ENCODE results near the gene C5. TPM values are rescaled to one million over a fixed set of nuclear protein-coding genes. Genes with fewer than 3 reads are reported as not detected.

Gene C5
- total RNA-seq, 2 experiments from 2014 or later = 0.89 to 1.3 TPM

DNA sequence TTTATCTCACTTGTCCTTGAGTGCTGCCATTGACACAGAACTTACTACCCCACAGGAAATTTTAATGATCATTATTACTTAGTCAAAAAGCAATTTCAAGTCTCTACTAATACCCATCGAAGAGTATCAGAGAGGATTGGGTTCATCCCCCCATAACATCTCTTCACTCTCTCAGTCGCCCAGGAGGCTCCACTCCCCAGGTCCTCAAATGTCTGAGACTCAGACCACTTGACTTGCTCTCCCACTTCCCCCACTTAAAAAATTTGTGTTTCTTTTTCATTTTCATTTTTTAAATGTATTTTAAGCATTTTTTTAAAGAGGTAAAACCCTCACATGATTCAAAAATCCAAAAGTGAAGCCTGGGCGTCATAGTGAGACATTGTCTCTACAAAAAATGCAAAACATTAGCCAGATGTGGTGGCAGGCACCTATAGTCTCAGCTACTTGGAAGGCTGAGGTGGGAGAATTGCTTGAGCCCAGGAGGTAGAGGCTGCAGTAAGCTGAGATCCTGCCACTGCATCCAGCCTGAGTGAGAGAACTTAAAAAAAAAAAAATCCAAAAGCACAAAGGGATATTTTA lies 66.7 kb downstream of the C5 start:
- Mint-ChIP-seq H3K9me3 (no peaks in the 10 kb centered on the region), H3K27ac (no peak overlapping the region), H3K36me3 (ENCODE audit: low read depth) (no peaks in the 10 kb centered on the region), H3K4me1 (ENCODE audit: low read depth) (peaks cover 5% of the 10 kb centered on the region), H3K27me3 (no peaks in the 10 kb centered on the region), H3K4me3 (no peak overlapping the region)
- DNase-seq = no peak
- intact Hi-C loops (cut with DNase I, micrococcal nuclease) = loop anchor here (5.0 to 10.0 kb wide), 6 partner anchors 51 to 421 kb away; partner anchors contain the start of genes CNTRL (in 1 of the 2) and PHF19 (in 1 of the 2)
- ChIA-PET POLR2A (no interaction called here), CTCF (no interaction called here)
- Histone ChIP-seq H3K27ac (ENCODE audit: low read depth in 1 of 2, low read length in 2 of 2) (no peak overlapping the region), H3K4me1 (ENCODE audit: insufficient read depth, low read length) (no peaks in the 10 kb centered on the region), H3K9me3 (ENCODE audit: control insufficient read depth in 1 of 2, insufficient read depth in 1 of 2, low read length in 2 of 2) (no peaks in the 10 kb centered on the region), H3K4me3 (ENCODE audit: low read length) (no peak overlapping the region), H3K27me3 (ENCODE audit: control insufficient read depth in 1 of 2, insufficient read depth in 2 of 2, low read length in 2 of 2) (no peaks in the 10 kb centered on the region), H3K36me3 (ENCODE audit: insufficient read depth, low read length) (no peaks in the 10 kb centered on the region)
- TF ChIP-seq, protein P1, sequence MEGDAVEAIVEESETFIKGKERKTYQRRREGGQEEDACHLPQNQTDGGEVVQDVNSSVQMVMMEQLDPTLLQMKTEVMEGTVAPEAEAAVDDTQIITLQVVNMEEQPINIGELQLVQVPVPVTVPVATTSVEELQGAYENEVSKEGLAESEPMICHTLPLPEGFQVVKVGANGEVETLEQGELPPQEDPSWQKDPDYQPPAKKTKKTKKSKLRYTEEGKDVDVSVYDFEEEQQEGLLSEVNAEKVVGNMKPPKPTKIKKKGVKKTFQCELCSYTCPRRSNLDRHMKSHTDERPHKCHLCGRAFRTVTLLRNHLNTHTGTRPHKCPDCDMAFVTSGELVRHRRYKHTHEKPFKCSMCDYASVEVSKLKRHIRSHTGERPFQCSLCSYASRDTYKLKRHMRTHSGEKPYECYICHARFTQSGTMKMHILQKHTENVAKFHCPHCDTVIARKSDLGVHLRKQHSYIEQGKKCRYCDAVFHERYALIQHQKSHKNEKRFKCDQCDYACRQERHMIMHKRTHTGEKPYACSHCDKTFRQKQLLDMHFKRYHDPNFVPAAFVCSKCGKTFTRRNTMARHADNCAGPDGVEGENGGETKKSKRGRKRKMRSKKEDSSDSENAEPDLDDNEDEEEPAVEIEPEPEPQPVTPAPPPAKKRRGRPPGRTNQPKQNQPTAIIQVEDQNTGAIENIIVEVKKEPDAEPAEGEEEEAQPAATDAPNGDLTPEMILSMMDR (IDR thresholded peaks at IDR 0.05) = no peak
- ATAC-seq (ENCODE audit: poor library complexity) = no peak

DNA sequence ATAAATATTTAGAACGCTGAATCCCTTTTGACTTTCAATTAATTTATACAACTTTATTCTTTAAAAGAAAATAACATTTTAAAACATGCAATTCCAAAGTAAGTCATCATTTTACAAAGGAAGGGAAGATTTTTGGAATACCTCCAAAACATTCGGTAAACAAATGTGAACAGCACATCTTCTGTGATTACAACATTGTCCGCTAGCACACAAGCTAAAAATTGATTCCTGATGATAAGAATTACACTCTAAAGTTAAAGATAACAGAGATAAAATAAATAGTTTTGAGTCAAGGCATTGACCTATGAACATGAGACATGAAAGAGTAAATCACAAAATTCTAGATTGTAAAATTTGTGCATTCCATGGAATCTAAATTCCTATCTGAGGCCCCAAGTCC lies 67.2 kb downstream of the C5 start:
- Mint-ChIP-seq H3K4me1 (ENCODE audit: low read depth) (peaks cover 5% of the 10 kb centered on the region), H3K9me3 (no peaks in the 10 kb centered on the region), H3K4me3 (no peak overlapping the region), H3K27ac (no peak overlapping the region), H3K27me3 (no peaks in the 10 kb centered on the region), H3K36me3 (ENCODE audit: low read depth) (no peaks in the 10 kb centered on the region)
- no peak overlapping the region for H3K4me3 ChIP-seq (ENCODE audit: low read length)
- H3K4me1 ChIP-seq (ENCODE audit: insufficient read depth, low read length) = no peaks in the 10 kb centered on the region
- ChIA-PET POLR2A (no interaction called here), CTCF (no interaction called here)
- DNase-seq (no peak), ATAC-seq (ENCODE audit: poor library complexity) (no peak)
- intact Hi-C loops (cut with DNase I, micrococcal nuclease) = loop anchor here (5.0 to 10.0 kb wide), 6 partner anchors 51 to 422 kb away; partner anchors contain the start of genes CNTRL (in 1 of the 2) and PHF19 (in 1 of the 2)
- H3K27me3 ChIP-seq (ENCODE audit: control insufficient read depth in 1 of 2, insufficient read depth in 2 of 2, low read length in 2 of 2) = no peaks in the 10 kb centered on the region
- TF ChIP-seq, protein P1 (IDR thresholded peaks at IDR 0.05) = no peak
- H3K9me3 ChIP-seq (ENCODE audit: control insufficient read depth in 1 of 2, insufficient read depth in 1 of 2, low read length in 2 of 2) = no peaks in the 10 kb centered on the region
- no peak overlapping the region for H3K27ac ChIP-seq (ENCODE audit: low read depth in 1 of 2, low read length in 2 of 2)
- H3K36me3 ChIP-seq (ENCODE audit: insufficient read depth, low read length) = no peaks in the 10 kb centered on the region

DNA sequence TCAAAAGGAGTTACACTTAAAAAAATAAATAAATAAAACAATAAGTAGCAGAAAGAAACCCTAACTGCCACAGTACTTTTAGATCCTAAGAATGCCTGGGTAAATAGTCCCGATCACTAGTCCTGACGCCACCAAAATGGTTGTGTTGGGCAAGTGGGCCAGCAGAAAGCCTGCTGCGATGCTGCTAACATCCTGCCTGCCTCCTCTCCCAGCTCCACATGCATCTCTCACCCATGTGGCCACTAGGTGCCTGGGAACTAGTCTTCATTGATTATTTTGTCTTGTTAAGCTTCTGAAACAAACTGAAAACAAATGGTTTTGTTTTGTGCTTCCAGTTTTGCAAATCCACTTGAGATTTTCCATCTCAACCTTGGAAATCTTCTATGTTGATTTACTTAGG lies 69.1 kb downstream of the C5 start:
- Mint-ChIP-seq H3K4me3 (no peak overlapping the region), H3K27ac (no peak overlapping the region), H3K9me3 (no peaks in the 10 kb centered on the region), H3K36me3 (ENCODE audit: low read depth) (no peaks in the 10 kb centered on the region), H3K4me1 (ENCODE audit: low read depth) (peaks cover 5% of the 10 kb centered on the region), H3K27me3 (no peaks in the 10 kb centered on the region)
- Histone ChIP-seq H3K27ac (ENCODE audit: low read depth in 1 of 2, low read length in 2 of 2) (no peak overlapping the region), H3K36me3 (ENCODE audit: insufficient read depth, low read length) (no peaks in the 10 kb centered on the region), H3K27me3 (ENCODE audit: control insufficient read depth in 1 of 2, insufficient read depth in 2 of 2, low read length in 2 of 2) (no peaks in the 10 kb centered on the region), H3K4me3 (ENCODE audit: low read length) (no peak overlapping the region), H3K9me3 (ENCODE audit: control insufficient read depth in 1 of 2, insufficient read depth in 1 of 2, low read length in 2 of 2) (no peaks in the 10 kb centered on the region), H3K4me1 (ENCODE audit: insufficient read depth, low read length) (no peaks in the 10 kb centered on the region)
- POLR2A ChIA-PET = interaction anchor here (0.8 to 1.6 kb wide), 4 partner anchors 49 to 187 kb away, joined by 3 to 4 read pairs (median 4); partner anchors contain the start of gene FBXW2
- ATAC-seq (ENCODE audit: poor library complexity) = no peak
- DNase-seq = no peak
- TF ChIP-seq, protein P1 (IDR thresholded peaks at IDR 0.05) = no peak
- CTCF ChIA-PET = interaction anchor here (1.2 to 1.5 kb wide), 12 partner anchors 9 to 225 kb away, joined by 3 to 5 read pairs (median 4); no protein-coding TSS in a partner anchor
- intact Hi-C loops (cut with DNase I, micrococcal nuclease) = loop anchor here (5.0 to 10.0 kb wide), 6 partner anchors 49 to 424 kb away; partner anchors contain the start of genes CNTRL (in 1 of the 2) and PHF19 (in 1 of the 2)
